Stimulated activated effector memory CD8-positive, alpha-beta T cell treated with anti-CD3 and anti-CD28 coated beads, Interleukin-12 subunit alpha, Interleukin-12 subunit beta, amount 100 ng/mL, for 72 hours (primary cell): Measurements from ENCODE around the gene SMG6.

Source experiments
- ATAC-seq: fragments of 150-1000 bp; cut with Tn5 transposase; 2 replicates; pipeline ENCODE4 v1.10.0; 2021
- DNase-seq, 2 donors: peaks; one replicate each; pipeline ENCODE4 v3.0.0; 2021 to 2022; ENCODE audit warnings: low spot score in 2 of 2
- H3K27ac Mint-ChIP-seq: one replicate; pipeline ENCODE4 v1.8.0; 2022; ENCODE audit warnings: mild to moderate bottlenecking, mixed read lengths
- H3K36me3 Mint-ChIP-seq: one replicate; pipeline ENCODE4 v1.8.0; 2022; ENCODE audit warnings: mild to moderate bottlenecking, mixed read lengths
- H3K4me1 Mint-ChIP-seq: one replicate; pipeline ENCODE4 v1.8.0; 2022; ENCODE audit warnings: mixed read lengths
- H3K4me3 Mint-ChIP-seq: one replicate; pipeline ENCODE4 v1.8.0; 2022; ENCODE audit warnings: mild to moderate bottlenecking, mixed read lengths
- H3K9me3 Mint-ChIP-seq: one replicate; pipeline ENCODE4 v1.8.0; 2022; ENCODE audit warnings: mixed read lengths

SMG6 gene

DNA sequence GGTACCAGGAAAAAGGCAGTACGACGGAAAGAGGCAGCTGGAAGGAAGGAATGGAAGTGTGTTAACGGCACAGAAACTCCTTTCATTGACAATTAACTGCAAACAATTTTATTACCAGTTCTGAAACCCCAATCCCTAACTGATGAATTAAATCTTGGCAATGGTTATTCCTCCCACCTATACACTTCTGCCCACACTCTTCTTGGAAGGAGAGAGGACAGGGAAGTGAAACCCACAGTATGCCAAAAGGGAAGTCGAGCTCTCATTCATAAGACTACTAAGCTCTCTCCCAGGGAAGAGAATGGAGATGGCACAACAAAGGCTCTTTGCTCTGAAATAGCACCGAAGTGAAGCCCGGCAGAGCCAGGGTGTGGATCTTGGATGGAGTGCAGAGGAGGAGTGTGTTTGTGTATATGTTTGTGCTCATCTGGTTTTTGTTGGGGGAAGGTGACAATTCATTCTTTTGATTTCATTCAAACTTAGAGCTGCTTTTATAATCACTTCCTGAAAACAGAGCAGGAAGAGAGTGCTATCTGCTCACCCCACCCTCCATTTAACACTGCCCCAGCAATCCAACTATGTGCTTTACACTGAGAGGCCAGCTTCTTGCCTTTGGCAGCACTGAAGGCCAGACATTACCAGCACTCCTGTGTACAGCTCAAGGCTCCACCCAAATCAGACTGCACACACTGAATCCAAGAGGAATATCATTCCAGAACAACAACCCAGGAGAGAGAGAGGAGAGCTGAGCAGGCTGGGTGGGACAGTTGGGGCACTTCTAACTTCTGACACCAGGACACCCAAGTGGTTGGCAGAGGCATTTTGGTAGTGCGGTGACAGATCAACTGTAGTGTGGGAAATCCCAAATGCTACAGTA is 180.0 kb downstream of the SMG6 start:
- DNase-seq, result no peak
- peak overlapping the region; percentile 81 for H3K27ac Mint-ChIP-seq
- H3K36me3 Mint-ChIP-seq, result peaks cover 37% of the 10 kb centered on the region

DNA sequence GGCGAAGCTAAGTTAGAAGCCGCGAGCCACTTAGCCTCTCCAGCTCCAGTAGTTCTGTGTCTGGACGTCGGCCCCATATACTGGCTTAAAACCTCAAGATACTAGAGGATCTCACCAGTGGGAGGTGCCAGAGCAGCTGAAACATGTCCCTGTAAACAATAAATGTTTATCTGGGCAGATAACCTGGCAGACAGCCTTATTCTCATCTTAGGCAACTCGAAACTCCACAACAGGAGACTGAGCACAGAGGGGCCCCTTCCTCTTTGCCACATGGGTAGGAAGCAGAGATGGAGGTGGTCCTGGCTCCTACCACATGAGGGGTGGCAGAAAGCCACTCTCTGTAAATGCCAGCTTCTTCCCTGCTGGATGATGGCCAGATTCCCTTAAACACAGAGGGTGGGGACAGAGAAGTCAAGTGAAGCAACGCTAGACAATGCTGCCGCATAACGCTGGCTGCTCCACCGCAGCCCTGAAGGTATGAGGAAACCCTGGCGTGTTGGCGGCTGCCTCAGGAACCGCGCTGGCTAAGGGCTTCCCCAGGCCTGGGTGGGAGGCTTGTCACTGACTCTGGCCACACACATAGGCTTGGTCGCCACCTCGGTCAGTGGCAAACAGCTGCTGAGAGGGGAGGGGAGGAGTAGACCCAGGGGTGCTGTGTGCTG is 180.8 kb downstream of the SMG6 start:
- H3K9me3 Mint-ChIP-seq, result no peaks in the 10 kb centered on the region
- ATAC-seq (peak; percentile 32), DNase-seq (no peak)
- no peak overlapping the region for H3K4me3 Mint-ChIP-seq
- H3K36me3 Mint-ChIP-seq, result peaks cover 30% of the 10 kb centered on the region
- peaks cover 15% of the 10 kb centered on the region for H3K4me1 Mint-ChIP-seq
- H3K27ac Mint-ChIP-seq, result peak overlapping the region; percentile 81

More for the DNA sequence above, 180.0 kb downstream of the SMG6 start:
- Mint-ChIP-seq H3K9me3 (no peaks in the 10 kb centered on the region), H3K4me3 (no peak overlapping the region), H3K4me1 (peaks cover 15% of the 10 kb centered on the region)
- ATAC-seq, result peak; percentile 31

DNA sequence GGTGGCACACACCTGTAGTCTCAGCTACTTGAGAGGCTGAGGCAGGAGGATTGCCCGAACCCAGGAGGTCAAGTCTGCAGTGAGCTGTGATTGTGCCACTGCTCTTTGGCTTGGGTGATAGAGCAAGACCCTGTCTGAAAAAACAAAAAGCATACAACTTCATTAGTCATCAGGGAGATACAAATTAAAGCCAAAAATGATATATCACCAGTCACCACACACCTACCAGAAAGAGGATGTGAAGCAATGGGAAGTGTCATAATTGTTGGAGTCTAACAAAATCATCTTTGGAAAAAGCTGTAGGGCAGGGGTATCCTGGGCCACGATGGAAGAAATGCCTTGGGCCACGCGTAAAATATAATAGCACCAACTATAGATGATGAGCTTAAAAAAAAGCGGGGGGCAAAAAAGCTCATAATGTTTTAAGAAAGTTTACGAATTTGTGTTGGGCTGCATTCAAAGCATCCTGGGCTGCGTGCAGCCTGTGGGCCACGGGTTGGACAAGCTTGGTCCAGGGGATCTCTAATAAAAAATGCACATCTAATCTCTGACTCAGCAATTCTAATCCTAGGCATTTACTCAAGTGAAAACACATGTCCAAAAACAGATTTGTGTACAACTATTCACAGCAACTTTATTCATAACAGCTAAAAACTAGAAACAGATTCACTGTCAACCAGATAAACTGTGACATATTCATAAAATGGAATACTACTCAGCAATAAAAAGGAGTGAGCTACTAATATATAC is 182.8 kb downstream of the SMG6 start:
- ATAC-seq, result no peak
- peaks cover 22% of the 10 kb centered on the region for H3K36me3 Mint-ChIP-seq

DNA sequence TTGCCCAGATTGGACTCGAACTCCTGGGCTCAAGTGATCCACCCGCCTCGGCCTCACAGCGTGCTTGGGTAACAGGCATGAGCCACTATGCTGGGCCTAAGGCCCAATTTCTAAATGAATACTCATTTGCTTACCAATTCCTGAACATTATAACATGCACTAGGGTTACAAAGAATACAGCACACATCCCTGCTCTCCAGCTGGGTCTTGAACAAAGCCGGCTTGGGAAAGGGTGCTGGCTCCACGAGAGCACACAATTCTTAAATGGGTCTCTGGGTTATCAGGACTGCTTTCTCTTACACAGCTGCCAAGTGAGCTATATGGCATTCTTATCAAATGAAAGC is 190.3 kb downstream of the SMG6 start:
- Mint-ChIP-seq H3K27ac (no peak overlapping the region), H3K36me3 (peaks cover 14% of the 10 kb centered on the region), H3K4me1 (no peaks in the 10 kb centered on the region), H3K4me3 (no peak overlapping the region), H3K9me3 (no peaks in the 10 kb centered on the region)
- ATAC-seq (no peak), DNase-seq (no peak)

More for the DNA sequence above, 182.8 kb downstream of the SMG6 start:
- DNase-seq, result no peak
- H3K4me3 Mint-ChIP-seq, result no peak overlapping the region
- no peaks in the 10 kb centered on the region for H3K9me3 Mint-ChIP-seq
- H3K4me1 Mint-ChIP-seq, result peaks cover 15% of the 10 kb centered on the region
- H3K27ac Mint-ChIP-seq, result no peak overlapping the region

DNA sequence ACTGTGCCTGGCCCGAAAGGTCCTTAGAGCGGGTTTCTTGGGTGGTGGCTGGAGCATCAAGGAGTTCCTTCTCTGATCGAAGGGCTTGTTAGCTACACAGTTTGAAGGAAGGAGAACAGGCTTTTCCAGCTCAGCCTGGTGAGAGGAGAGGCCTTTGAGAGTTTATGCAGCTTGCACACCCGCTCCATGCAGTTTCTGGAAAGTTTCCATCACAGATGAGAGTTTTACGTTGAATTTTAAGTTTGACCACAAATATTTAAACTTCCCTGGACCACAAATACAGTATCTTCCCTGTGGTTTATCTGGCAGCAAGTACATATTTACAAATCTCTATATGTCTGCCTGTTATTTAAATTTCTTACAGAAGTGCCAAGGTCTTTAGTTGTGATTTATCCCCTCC is 191.9 kb downstream of the SMG6 start:
- H3K4me1 Mint-ChIP-seq, result peaks cover 5% of the 10 kb centered on the region
- H3K36me3 Mint-ChIP-seq, result peaks cover 7% of the 10 kb centered on the region
- DNase-seq (no peak), ATAC-seq (no peak)
- H3K9me3 Mint-ChIP-seq, result no peaks in the 10 kb centered on the region
- H3K27ac Mint-ChIP-seq, result no peak overlapping the region
- H3K4me3 Mint-ChIP-seq, result no peak overlapping the region

DNA sequence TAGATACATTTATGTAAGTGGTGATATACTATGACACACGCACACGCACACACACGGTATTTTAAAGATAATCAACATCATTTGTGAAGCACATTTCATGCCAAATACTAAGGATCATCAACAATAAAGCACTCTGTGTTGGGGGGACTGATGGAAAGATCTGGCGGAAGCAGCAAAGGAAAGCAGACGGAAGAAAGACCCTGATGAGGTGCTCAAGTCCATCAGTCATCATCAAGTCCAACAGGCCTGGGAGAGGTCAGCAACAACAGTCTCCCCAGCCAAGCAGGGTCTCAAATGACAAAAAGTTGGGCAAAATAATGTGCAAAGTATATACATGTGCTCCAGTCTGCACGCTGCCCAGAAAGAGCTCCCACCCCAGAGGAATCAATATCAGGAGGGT is 193.1 kb downstream of the SMG6 start:
- ATAC-seq (no peak), DNase-seq (no peak)
- no peak overlapping the region for H3K4me3 Mint-ChIP-seq
- H3K9me3 Mint-ChIP-seq, result no peaks in the 10 kb centered on the region
- H3K27ac Mint-ChIP-seq, result no peak overlapping the region
- peaks cover 13% of the 10 kb centered on the region for H3K4me1 Mint-ChIP-seq
- H3K36me3 Mint-ChIP-seq, result peaks cover 11% of the 10 kb centered on the region

DNA sequence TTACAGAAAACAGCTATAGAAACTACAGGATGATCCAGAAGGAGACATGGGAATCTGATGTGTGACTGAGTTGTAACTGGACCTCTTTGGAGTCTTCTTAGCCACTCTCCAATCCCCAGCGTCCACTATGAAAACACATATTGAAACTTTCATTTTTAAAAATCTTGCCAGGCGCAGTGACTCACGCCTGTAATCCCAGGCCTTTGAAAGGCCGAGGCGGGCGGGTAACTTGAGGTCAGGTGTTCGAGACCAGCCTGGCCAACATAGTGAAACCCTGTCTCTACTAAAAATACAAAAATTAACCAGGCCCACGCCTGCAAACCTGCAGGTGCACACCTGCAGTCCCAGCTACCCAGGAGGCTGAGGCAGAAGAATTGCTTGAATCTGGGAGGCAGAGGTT is 195.4 kb downstream of the SMG6 start:
- ATAC-seq (no peak), DNase-seq (no peak)
- Mint-ChIP-seq H3K4me3 (no peak overlapping the region), H3K27ac (no peak overlapping the region), H3K9me3 (no peaks in the 10 kb centered on the region), H3K4me1 (peaks cover 13% of the 10 kb centered on the region), H3K36me3 (peaks cover 17% of the 10 kb centered on the region)

DNA sequence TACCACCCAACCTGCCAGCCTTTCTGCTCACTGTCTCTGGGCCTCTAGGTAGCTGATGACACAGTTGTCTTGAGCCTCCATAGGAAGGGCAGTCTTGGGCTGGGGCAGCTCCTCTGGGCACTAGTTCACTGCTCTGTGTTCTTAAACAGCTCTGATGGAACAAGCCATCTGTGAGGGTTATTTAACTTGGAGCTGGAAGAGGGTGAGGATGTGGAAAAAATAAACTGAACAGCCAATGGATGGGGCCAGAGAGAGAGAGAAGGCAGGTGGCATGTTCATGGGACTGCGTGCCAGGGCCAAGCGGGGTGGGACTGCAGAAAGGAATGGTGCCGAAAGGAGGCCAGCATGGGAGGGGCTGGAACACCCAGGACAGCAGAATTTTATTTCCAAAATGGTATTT is 196.1 kb downstream of the SMG6 start:
- ATAC-seq, result no peak
- H3K36me3 Mint-ChIP-seq, result peaks cover 23% of the 10 kb centered on the region
- no peak overlapping the region for H3K27ac Mint-ChIP-seq
- no peak overlapping the region for H3K4me3 Mint-ChIP-seq
- no peaks in the 10 kb centered on the region for H3K9me3 Mint-ChIP-seq
- no peak for DNase-seq
- peaks cover 18% of the 10 kb centered on the region for H3K4me1 Mint-ChIP-seq

DNA sequence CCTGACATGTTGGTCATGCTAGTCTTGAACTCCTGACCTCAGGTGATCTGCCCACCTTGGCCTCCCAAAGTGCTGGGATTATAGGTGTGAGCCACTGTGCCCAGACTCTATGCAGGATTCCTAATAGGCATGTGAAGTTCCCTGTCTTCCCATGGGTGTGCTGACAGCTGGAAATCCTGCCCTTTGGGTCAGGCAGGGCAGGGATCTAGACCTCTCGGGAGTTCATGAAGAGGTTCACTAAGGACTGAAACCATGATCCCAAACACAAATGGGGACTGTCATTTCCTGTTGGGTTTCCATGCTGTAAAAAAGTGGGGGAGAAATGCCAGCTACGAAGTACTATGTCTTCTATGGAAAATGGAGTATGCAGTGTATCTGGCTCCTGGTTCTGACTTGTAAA is 196.5 kb downstream of the SMG6 start:
- Mint-ChIP-seq H3K4me1 (peaks cover 18% of the 10 kb centered on the region), H3K9me3 (no peaks in the 10 kb centered on the region), H3K36me3 (peaks cover 25% of the 10 kb centered on the region), H3K4me3 (no peak overlapping the region), H3K27ac (peak overlapping the region; percentile 76)
- DNase-seq (no peak), ATAC-seq (no peak)

DNA sequence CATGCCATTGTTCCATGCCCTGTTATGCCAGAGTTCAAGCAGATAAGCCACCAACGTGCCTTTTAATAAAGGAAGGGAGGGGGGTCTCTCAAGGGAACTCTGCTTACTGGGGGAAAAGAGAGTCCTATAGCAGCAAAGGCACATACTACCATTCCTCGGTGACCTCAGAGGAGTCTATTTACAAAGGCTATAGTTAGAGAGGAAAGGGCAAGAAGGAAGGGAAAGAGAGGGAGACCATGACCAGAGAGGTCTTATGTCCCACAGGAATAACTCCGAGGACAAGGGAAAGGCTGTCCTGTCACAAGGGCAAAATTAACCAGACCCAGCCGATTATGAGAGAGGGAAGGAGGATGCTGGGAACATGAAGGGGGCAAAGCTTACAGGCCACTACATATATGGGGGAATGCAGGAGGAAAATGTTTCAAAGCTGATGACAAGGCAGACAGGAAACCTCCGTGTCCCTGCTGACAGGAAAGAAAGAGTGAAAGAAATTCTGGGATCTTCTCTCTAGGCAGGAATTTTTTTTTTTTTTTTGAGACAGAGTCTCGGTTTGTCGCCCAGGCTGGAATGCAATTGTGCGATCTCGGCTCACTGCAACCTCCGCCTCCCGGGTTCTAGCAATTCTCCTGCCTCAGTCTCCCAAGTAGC is 197.2 kb downstream of the SMG6 start:
- no peaks in the 10 kb centered on the region for H3K9me3 Mint-ChIP-seq
- DNase-seq (no peak), ATAC-seq (no peak)
- H3K36me3 Mint-ChIP-seq, result peaks cover 25% of the 10 kb centered on the region
- H3K4me1 Mint-ChIP-seq, result peaks cover 18% of the 10 kb centered on the region
- peak overlapping the region; percentile 76 for H3K27ac Mint-ChIP-seq
- no peak overlapping the region for H3K4me3 Mint-ChIP-seq

DNA sequence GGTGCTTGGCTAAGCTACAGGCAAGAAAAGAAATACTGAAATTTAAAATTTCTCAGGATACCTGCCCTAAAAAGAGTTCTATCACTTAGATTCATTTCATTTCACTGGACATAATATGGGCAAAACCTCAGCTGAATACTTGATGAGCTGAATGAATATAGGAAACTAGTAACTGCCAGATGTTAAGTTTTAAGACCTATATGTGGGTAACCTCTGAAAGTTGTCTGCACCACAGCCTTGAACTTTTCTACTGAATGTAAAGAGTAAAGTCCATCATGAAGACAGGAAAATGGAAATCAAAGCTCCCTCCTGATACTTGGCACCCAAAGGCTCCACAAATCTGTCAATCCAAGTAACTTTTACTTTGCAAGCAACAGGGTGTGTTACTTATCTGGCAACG is 197.9 kb downstream of the SMG6 start:
- H3K27ac Mint-ChIP-seq, result no peak overlapping the region
- H3K4me1 Mint-ChIP-seq, result peaks cover 18% of the 10 kb centered on the region
- ATAC-seq (no peak), DNase-seq (no peak)
- H3K9me3 Mint-ChIP-seq, result no peaks in the 10 kb centered on the region
- peaks cover 25% of the 10 kb centered on the region for H3K36me3 Mint-ChIP-seq
- no peak overlapping the region for H3K4me3 Mint-ChIP-seq

DNA sequence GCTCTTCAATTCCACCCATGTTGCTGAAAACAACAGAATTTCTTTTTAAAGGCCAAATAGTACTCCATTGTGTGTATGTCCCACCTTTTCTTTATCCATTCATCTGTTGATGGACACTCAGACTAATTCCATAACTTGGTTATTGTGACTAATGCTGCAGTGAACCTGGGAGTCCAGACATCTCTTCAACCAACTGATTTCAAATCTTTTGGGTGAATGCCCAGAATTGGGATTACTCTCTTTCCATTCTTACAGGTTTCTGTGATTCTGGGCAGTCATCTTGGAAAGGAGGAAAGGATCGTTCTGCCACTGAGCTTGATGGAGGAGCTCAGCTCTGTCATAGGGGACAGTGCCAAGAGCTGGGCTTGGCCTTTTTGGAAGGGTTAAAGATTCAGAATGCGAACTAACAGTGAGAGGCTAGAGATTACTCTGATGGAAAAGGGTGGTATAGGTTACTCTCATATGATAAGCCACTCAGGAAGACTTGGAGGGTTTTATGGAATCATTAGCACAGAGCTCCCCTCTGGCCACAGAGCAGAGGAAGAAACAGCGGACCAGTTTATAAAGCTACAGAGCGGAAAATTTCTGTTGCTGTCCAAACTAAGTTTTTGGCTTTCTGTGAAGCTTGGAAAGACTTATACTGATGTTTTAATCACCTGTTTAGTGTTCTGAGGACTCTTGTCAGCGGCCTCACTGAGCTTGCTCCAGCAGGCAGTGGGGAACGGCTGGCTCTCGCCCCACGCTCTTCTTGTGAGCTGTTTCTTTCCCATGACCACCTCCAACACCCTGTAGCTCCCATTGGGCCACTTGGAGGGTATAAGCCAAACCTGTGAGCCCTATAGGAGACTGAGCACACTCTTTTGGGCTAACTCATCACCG is 200.4 kb downstream of the SMG6 start:
- DNase-seq, result no peak

DNA sequence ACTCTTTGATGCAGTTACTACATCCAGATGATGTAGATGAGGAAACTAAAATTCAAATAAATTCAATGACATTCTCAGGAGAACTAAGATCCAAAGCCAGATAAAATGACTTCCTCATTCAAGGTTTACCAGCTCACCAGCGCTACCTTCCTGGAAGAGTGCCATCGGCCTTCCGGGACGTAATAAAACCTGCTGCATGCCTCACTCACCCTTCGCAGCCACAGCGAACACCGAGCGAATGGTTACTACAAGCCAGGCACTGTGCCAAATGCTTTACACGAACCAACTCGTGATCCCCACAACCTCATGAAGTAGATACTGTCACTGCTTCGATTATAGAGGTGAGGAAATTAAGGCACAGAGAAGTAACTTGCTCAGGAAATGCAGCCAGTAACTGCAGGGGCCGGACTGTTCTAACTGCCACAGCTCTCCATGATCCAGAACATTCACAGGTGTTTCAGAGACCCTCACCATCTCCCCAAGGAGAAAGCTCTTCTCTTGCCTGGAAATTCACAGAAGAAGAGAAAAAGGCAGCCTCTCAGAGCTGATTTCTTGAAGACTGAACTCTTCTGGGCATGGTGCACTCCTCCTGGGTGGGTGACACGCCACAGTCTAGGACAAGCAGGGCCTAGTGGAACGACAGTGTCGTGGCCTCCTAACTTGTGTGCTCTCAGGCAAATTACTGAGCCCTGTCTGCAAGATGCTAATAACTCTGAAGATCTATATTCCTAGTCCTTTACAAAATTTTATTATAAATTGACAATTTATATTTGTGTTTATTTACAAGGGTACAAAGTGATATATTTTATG is 201.9 kb downstream of the SMG6 start:
- H3K9me3 Mint-ChIP-seq, result no peaks in the 10 kb centered on the region
- ATAC-seq (peak; percentile 40), DNase-seq (no peak)
- H3K4me3 Mint-ChIP-seq, result no peak overlapping the region
- no peak overlapping the region for H3K27ac Mint-ChIP-seq
- peaks cover 12% of the 10 kb centered on the region for H3K4me1 Mint-ChIP-seq
- H3K36me3 Mint-ChIP-seq, result peaks cover 20% of the 10 kb centered on the region

More for the DNA sequence above, 200.4 kb downstream of the SMG6 start:
- Mint-ChIP-seq H3K9me3 (no peaks in the 10 kb centered on the region), H3K36me3 (peaks cover 20% of the 10 kb centered on the region), H3K27ac (peak overlapping the region; percentile 17), H3K4me1 (peaks cover 18% of the 10 kb centered on the region), H3K4me3 (no peak overlapping the region)
- ATAC-seq, result no peak

DNA sequence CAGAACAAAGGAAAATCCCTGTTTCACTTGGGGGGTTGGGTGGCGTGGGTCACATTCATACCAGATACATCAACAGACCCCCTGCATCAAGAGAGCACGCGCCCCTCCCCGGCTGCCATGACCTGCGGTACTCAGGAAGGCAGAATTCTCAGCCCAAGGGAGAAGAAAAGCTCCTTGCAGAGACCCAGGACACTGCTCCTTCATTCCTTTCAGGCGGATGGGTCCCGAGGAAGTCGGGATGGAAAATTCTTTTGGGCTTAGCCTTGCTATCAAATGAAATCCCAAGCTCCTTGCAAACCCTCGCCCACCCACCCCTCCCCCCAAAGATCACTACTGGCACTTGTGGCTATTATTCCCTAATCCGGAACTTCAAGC is 208.1 kb downstream of the SMG6 start:
- Mint-ChIP-seq H3K4me1 (peaks cover 21% of the 10 kb centered on the region), H3K4me3 (no peak overlapping the region), H3K9me3 (no peaks in the 10 kb centered on the region), H3K27ac (no peak overlapping the region), H3K36me3 (peaks cover 17% of the 10 kb centered on the region)
- ATAC-seq (no peak), DNase-seq (no peak)
